ENCODE measurements around the gene SCN2B.

GRCh38 chr11:118201966-118202365, 25.5 kb upstream of the SCN2B start:
- TF ChIP-seq, protein P1, sequence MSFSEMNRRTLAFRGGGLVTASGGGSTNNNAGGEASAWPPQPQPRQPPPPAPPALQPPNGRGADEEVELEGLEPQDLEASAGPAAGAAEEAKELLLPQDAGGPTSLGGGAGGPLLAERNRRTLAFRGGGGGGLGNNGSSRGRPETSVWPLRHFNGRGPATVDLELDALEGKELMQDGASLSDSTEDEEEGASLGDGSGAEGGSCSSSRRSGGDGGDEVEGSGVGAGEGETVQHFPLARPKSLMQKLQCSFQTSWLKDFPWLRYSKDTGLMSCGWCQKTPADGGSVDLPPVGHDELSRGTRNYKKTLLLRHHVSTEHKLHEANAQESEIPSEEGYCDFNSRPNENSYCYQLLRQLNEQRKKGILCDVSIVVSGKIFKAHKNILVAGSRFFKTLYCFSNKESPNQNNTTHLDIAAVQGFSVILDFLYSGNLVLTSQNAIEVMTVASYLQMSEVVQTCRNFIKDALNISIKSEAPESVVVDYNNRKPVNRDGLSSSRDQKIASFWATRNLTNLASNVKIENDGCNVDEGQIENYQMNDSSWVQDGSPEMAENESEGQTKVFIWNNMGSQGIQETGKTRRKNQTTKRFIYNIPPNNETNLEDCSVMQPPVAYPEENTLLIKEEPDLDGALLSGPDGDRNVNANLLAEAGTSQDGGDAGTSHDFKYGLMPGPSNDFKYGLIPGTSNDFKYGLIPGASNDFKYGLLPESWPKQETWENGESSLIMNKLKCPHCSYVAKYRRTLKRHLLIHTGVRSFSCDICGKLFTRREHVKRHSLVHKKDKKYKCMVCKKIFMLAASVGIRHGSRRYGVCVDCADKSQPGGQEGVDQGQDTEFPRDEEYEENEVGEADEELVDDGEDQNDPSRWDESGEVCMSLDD (tag by site-specific recombination; IDR thresholded peaks at IDR 0.05) = no peak
- TF ChIP-seq YY1 (tag by site-specific recombination; IDR thresholded peaks at IDR 0.05) = no peak
- no peak for TF ChIP-seq ZNF354C (tag by site-specific recombination; IDR thresholded peaks at IDR 0.05; ENCODE audit: borderline replicate concordance, low read depth)

All from HEK293 (cell line).